Esophagus squamous epithelium (tissue), 4 donors: ENCODE data around the gene TSPO.

Experiments
- CTCF ChIP-seq, 6 experiments: fragments of 450-650 bp in 4 of 6; fragments of 200-600 bp in 2 of 6; sonication (generic) in 2 of 6; IDR thresholded peaks; one replicate each; pipeline ENCODE4 v1.5.1; 2016 to 2019; ENCODE audit warnings: antibody characterized with exemption in 6 of 6, mild to moderate bottlenecking in 4 of 6, moderate library complexity in 4 of 6
- POLR2A ChIP-seq, 4 donors: fragments of 450-650 bp; IDR thresholded peaks; one replicate each; pipeline ENCODE4 v1.6.1; 2017; ENCODE audit warnings: antibody characterized with exemption in 4 of 4, mild to moderate bottlenecking in 4 of 4, moderate library complexity in 3 of 4

DNA sequence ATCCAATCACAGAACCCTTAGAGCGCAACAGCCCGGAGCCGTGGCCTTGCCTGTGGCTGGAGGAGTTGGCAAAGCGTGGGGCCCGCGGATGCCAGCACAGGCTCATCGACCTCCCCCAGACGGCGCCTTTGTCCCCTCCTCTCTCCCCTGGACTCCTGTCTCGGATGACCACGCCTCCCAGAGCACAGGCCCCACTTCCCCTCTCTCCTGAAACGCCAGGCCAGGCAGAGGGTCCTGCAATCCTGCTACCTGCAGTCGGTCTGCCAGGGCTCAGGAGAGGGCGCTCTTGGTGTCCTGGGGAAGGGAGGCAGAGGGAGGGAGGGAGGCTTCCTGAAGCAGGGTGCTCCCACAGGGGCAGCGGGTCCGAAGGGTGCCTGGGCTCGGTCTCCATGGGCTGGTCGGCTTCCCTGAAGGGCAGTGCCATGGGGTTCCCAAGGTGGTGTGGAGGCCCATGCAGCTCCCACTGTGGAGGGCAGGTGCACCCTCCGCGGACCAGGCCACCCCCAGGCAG is 52.2 kb downstream of the TSPO start:
- TF ChIP-seq CTCF (IDR thresholded peaks at IDR 0.05): no peak
- no peak for TF ChIP-seq POLR2A (IDR thresholded peaks at IDR 0.05)
